ENCODE measurements around the gene PPP1R11.

DNA sequence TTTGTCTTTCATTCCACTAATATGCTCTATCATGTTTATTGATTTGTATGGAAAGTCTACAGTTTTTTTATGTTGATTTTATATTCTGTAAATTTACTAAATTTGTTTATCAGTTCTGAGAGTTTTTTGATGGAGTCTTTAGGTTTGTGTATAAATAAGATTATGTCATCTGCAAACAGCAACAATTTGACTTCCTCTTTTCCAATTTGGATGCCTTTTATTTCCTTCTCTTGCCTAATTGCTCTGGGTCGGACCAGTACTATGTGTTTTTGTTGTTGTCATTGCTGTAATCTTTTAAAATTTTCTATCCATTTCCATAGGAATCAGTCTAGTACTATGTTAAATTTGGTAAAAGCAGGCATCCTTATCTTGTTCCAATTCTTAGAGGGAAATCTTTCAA is 37.4 kb upstream of the PPP1R11 start:
- TF ChIP-seq, protein P1, sequence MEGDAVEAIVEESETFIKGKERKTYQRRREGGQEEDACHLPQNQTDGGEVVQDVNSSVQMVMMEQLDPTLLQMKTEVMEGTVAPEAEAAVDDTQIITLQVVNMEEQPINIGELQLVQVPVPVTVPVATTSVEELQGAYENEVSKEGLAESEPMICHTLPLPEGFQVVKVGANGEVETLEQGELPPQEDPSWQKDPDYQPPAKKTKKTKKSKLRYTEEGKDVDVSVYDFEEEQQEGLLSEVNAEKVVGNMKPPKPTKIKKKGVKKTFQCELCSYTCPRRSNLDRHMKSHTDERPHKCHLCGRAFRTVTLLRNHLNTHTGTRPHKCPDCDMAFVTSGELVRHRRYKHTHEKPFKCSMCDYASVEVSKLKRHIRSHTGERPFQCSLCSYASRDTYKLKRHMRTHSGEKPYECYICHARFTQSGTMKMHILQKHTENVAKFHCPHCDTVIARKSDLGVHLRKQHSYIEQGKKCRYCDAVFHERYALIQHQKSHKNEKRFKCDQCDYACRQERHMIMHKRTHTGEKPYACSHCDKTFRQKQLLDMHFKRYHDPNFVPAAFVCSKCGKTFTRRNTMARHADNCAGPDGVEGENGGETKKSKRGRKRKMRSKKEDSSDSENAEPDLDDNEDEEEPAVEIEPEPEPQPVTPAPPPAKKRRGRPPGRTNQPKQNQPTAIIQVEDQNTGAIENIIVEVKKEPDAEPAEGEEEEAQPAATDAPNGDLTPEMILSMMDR (IDR thresholded peaks at IDR 0.05): no peak
- no peak for TF ChIP-seq POLR2A (IDR thresholded peaks at IDR 0.05)

Data from esophagus squamous epithelium (tissue), 4 donors.